MM.1S (cell line): ENCODE measurements around the gene APLN.

ENCODE experiments used
- EZH2 ChIP-seq: fragments of 300-600 bp; sonication (generic); optimal IDR thresholded peaks from 2 replicates; pipeline ENCODE3; 2017; ENCODE audit warnings: low read depth, mild to moderate bottlenecking, antibody characterized with exemption, low read length, mixed read lengths
- TF ChIP-seq, protein P1 (sequence below): fragments of 300-600 bp; sonication (generic); IDR thresholded peaks from 2 replicates; pipeline ENCODE4 v1.5.1; 2016; ENCODE audit warnings: antibody characterized with exemption, low read length, mixed read lengths

DNA sequence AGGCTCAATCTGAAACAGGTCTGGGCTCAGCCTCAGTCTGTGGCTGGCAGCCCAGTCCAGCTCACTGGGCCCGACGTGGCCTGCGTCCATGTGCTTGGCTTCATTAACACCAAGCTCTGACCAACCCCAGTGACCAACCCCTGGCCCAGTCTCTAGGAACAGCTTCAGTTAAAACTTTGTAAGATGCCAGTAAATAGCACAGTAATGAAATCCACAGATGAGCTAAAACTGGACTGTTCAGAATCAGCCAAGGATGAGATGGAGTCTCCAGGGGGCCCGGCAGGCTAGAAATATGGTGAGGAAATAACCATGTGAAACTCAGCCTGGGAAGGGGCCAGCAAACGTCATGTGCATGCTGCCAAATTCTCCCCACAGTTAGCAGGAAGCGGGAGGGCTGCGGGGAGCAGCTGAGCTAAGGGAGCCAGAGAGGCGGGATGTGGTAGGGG, 46.9 kb upstream of the APLN start:
- TF ChIP-seq EZH2 = no peak
- TF ChIP-seq, protein P1, sequence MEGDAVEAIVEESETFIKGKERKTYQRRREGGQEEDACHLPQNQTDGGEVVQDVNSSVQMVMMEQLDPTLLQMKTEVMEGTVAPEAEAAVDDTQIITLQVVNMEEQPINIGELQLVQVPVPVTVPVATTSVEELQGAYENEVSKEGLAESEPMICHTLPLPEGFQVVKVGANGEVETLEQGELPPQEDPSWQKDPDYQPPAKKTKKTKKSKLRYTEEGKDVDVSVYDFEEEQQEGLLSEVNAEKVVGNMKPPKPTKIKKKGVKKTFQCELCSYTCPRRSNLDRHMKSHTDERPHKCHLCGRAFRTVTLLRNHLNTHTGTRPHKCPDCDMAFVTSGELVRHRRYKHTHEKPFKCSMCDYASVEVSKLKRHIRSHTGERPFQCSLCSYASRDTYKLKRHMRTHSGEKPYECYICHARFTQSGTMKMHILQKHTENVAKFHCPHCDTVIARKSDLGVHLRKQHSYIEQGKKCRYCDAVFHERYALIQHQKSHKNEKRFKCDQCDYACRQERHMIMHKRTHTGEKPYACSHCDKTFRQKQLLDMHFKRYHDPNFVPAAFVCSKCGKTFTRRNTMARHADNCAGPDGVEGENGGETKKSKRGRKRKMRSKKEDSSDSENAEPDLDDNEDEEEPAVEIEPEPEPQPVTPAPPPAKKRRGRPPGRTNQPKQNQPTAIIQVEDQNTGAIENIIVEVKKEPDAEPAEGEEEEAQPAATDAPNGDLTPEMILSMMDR = no peak
